Fibroblast of skin of abdomen (primary cell): ENCODE data around the gene PSRC1.

ENCODE experiments used
- DNase-seq: peaks from one replicate; pipeline ENCODE4 v3.0.0-alpha.2; 2013

PSRC1 gene

GRCh38 chr1:109243860-109244552 lies 38.9 kb downstream of the PSRC1 start:
- no peak for DNase-seq

GRCh38 chr1:109243221-109243620 lies 39.7 kb downstream of the PSRC1 start:
- DNase-seq: no peak

GRCh38 chr1:109242387-109242786 lies 40.6 kb downstream of the PSRC1 start:
- no peak for DNase-seq

- peak; percentile 25 for DNase-seq
Observed at GRCh38 chr1:109241841-109242345, 41.1 kb downstream of the PSRC1 start.

GRCh38 chr1:109241344-109241743 lies 41.6 kb downstream of the PSRC1 start:
- DNase-seq: no peak

GRCh38 chr1:109240158-109241152 lies 42.5 kb downstream of the PSRC1 start:
- peak; percentile 80 for DNase-seq

GRCh38 chr1:109239409-109240068 lies 43.4 kb downstream of the PSRC1 start:
- peak; percentile 49 for DNase-seq

GRCh38 chr1:109239047-109239408 lies 43.9 kb downstream of the PSRC1 start:
- no peak for DNase-seq

GRCh38 chr1:109238382-109238781 lies 44.6 kb downstream of the PSRC1 start:
- DNase-seq: no peak

GRCh38 chr1:109237512-109237911 lies 45.4 kb downstream of the PSRC1 start:
- no peak for DNase-seq

GRCh38 chr1:109235137-109235536 lies 47.8 kb downstream of the PSRC1 start:
- DNase-seq: no peak

- no peak for DNase-seq
Observed at GRCh38 chr1:109231066-109231465, 51.9 kb downstream of the PSRC1 start.
